ENCODE measurements around the gene AMZ2.
"Not testable (repeated sequence)": the region's sequence is repeated elsewhere in the genome, so short reads cannot be mapped to it uniquely, and the experiment has no call there.

AMZ2 gene

GRCh38 chr17:68247445-68248198 is at the start of gene AMZ2:
Gene AMZ2, plus strand, starts transcription at chr17:68248043. Its CDS starts 2,145 bp downstream, at chr17:68250188.
- DNase-seq (ENCODE audit: low read depth, low spot score): peak; percentile 93
- in situ Hi-C loops (cut with HindIII; ENCODE audit: low sequenced_read_pairs): no loop called here
- peak within 1 kb of the TSS; percentile 75 for H3K4me3 ChIP-seq (ENCODE audit: low read depth, low read length)
- TF ChIP-seq CTCF (IDR thresholded peaks at IDR 0.05; ENCODE audit: low read depth, low read length): no peak

- no peak for TF ChIP-seq CTCF (IDR thresholded peaks at IDR 0.05; ENCODE audit: low read depth, low read length)
- in situ Hi-C loops (cut with HindIII; ENCODE audit: low sequenced_read_pairs): no loop called here
- no peak overlapping the region for H3K4me3 ChIP-seq (ENCODE audit: low read depth, low read length)
- peak; percentile 8 for DNase-seq (ENCODE audit: low read depth, low spot score)
These were observed 48.7 kb upstream of the AMZ2 start for GRCh38 chr17:68198931-68199836.

- TF ChIP-seq CTCF (IDR thresholded peaks at IDR 0.05; ENCODE audit: low read depth, low read length): no peak
- H3K4me3 ChIP-seq (ENCODE audit: low read depth, low read length): no peak overlapping the region
- in situ Hi-C loops (cut with HindIII; ENCODE audit: low sequenced_read_pairs): no loop called here
- no peak for DNase-seq (ENCODE audit: low read depth, low spot score)
These were observed 47.8 kb upstream of the AMZ2 start for GRCh38 chr17:68199837-68200688.

GRCh38 chr17:68200689-68201417 is 47.0 kb upstream of the AMZ2 start:
- TF ChIP-seq CTCF (IDR thresholded peaks at IDR 0.05; ENCODE audit: low read depth, low read length): peak; percentile 93
- DNase-seq (ENCODE audit: low read depth, low spot score): peak; percentile 63
- in situ Hi-C loops (cut with HindIII; ENCODE audit: low sequenced_read_pairs): no loop called here
- H3K4me3 ChIP-seq (ENCODE audit: low read depth, low read length): no peak overlapping the region

- H3K4me3 ChIP-seq (ENCODE audit: low read depth, low read length); in situ Hi-C loops (cut with HindIII; ENCODE audit: low sequenced_read_pairs); DNase-seq (ENCODE audit: low read depth, low spot score): not testable (repeated sequence)
These were observed 46.4 kb upstream of the AMZ2 start for GRCh38 chr17:68201418-68201771.

- DNase-seq (ENCODE audit: low read depth, low spot score); H3K4me3 ChIP-seq (ENCODE audit: low read depth, low read length); in situ Hi-C loops (cut with HindIII; ENCODE audit: low sequenced_read_pairs): not testable (repeated sequence)
These were observed 45.5 kb upstream of the AMZ2 start for GRCh38 chr17:68202321-68202720.

GRCh38 chr17:68204736-68205135 is 43.1 kb upstream of the AMZ2 start:
- TF ChIP-seq CTCF (IDR thresholded peaks at IDR 0.05; ENCODE audit: low read depth, low read length): peak; percentile 2
- in situ Hi-C loops (cut with HindIII; ENCODE audit: low sequenced_read_pairs): no loop called here
- DNase-seq (ENCODE audit: low read depth, low spot score): no peak
- peak overlapping the region; percentile 59 for H3K4me3 ChIP-seq (ENCODE audit: low read depth, low read length)

Measured in astrocyte of the spinal cord (primary cell).